Activated CD8-positive, alpha-beta T cell treated with anti-CD3 and anti-CD28 coated beads for 36 hours (primary cell): ENCODE results near the gene SIK3. TPM values are rescaled to one million over a fixed set of nuclear protein-coding genes. Genes with fewer than 3 reads are reported as not detected.

ENCODE experiments used
- ATAC-seq: fragments of 200-7000 bp; cut with Tn5 transposase; one replicate; pipeline ENCODE4 v1.10.0; 2021; ENCODE audit warnings: mild to moderate bottlenecking, moderate library complexity
- CTCF ChIA-PET: fragments of 350-600 bp; sonication (Branson Sonifier 250); formaldehyde crosslinking; loops from one replicate; lab custom pipeline; 2021; ENCODE audit warnings: antibody characterized with exemption; lab: Charles Lee
- POLR2A ChIA-PET: fragments of 350-600 bp; sonication (Branson Sonifier 250); formaldehyde crosslinking; loops from one replicate; lab custom pipeline; 2021; ENCODE audit warnings: antibody characterized with exemption; lab: Charles Lee
- DNase-seq: peaks from one replicate; pipeline ENCODE4 v3.0.0-alpha.2; 2020
- H3K27ac Mint-ChIP-seq: one replicate; pipeline ENCODE4 v1.8.0; 2021; ENCODE audit warnings: mild to moderate bottlenecking, mixed read lengths
- H3K27me3 Mint-ChIP-seq: one replicate; pipeline ENCODE4 v1.8.0; 2021; ENCODE audit warnings: mixed read lengths
- H3K36me3 Mint-ChIP-seq: one replicate; pipeline ENCODE4 v1.8.0; 2021; ENCODE audit warnings: low read depth, mixed read lengths
- H3K4me1 Mint-ChIP-seq: one replicate; pipeline ENCODE4 v1.8.0; 2021; ENCODE audit warnings: low read depth, mixed read lengths
- H3K4me3 Mint-ChIP-seq: one replicate; pipeline ENCODE4 v1.8.0; 2021; ENCODE audit warnings: mild to moderate bottlenecking, moderate library complexity, mixed read lengths
- H3K9me3 Mint-ChIP-seq: one replicate; pipeline ENCODE4 v1.8.0; 2021; ENCODE audit warnings: mixed read lengths
- intact Hi-C: fragments of 100-400 bp; cut with micrococcal nuclease; formaldehyde crosslinking; loops from one replicate; pipeline ENCODE4 v1.10.0; 2022
- total RNA-seq, 2 experiments: library from RNA; stranded (reverse); gene quantifications; one replicate each; pipeline ENCODE4 v1.2.3, GENCODE V29; 2021
- TF ChIP-seq, protein P1 (sequence below): fragments of 200-600 bp; IDR thresholded peaks from one replicate; pipeline ENCODE4 v1.8.0; 2022; ENCODE audit warnings: antibody characterized with exemption, mild to moderate bottlenecking

SIK3 gene
- total RNA-seq, 2 experiments from 2014 or later = 18.7 to 24.1 TPM

DNA sequence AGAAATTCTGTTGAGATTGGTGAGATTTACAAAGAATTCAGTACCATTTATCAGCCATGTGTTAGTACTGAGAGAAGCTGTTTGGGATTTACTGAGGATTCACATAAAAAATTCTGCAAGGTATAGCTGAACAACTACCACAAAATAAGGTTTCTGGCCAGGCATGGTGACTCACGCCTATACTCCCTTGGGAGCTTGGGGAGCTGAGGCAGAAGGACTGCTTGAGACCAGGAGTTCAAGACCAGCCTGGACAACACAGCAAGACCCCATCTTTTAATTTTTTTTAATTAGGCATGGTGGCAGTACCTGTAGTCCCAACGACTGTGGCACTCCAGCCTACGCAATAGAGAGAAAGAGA is 86.7 kb downstream of the SIK3 start:
- no peaks in the 10 kb centered on the region for H3K9me3 Mint-ChIP-seq
- no peak for DNase-seq
- H3K27ac Mint-ChIP-seq = peak overlapping the region; percentile 55
- TF ChIP-seq, protein P1, sequence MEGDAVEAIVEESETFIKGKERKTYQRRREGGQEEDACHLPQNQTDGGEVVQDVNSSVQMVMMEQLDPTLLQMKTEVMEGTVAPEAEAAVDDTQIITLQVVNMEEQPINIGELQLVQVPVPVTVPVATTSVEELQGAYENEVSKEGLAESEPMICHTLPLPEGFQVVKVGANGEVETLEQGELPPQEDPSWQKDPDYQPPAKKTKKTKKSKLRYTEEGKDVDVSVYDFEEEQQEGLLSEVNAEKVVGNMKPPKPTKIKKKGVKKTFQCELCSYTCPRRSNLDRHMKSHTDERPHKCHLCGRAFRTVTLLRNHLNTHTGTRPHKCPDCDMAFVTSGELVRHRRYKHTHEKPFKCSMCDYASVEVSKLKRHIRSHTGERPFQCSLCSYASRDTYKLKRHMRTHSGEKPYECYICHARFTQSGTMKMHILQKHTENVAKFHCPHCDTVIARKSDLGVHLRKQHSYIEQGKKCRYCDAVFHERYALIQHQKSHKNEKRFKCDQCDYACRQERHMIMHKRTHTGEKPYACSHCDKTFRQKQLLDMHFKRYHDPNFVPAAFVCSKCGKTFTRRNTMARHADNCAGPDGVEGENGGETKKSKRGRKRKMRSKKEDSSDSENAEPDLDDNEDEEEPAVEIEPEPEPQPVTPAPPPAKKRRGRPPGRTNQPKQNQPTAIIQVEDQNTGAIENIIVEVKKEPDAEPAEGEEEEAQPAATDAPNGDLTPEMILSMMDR = no peak
- ChIA-PET CTCF (interaction anchor here (1.0 to 1.5 kb wide), 3 partner anchors 17 to 42 kb away, joined by 3 to 5 read pairs (median 3); no protein-coding TSS in a partner anchor), POLR2A (interaction anchor here (0.7 to 2.5 kb wide), 5 partner anchors 15 to 86 kb away, joined by 3 to 8 read pairs (median 5); partner anchors contain the start of gene SIK3)
- H3K27me3 Mint-ChIP-seq = no peaks in the 10 kb centered on the region
- intact Hi-C loops = no loop called here
- no peak overlapping the region for H3K4me3 Mint-ChIP-seq
- H3K4me1 Mint-ChIP-seq = peaks cover 36% of the 10 kb centered on the region
- no peak for ATAC-seq
- peaks cover 1% of the 10 kb centered on the region for H3K36me3 Mint-ChIP-seq

DNA sequence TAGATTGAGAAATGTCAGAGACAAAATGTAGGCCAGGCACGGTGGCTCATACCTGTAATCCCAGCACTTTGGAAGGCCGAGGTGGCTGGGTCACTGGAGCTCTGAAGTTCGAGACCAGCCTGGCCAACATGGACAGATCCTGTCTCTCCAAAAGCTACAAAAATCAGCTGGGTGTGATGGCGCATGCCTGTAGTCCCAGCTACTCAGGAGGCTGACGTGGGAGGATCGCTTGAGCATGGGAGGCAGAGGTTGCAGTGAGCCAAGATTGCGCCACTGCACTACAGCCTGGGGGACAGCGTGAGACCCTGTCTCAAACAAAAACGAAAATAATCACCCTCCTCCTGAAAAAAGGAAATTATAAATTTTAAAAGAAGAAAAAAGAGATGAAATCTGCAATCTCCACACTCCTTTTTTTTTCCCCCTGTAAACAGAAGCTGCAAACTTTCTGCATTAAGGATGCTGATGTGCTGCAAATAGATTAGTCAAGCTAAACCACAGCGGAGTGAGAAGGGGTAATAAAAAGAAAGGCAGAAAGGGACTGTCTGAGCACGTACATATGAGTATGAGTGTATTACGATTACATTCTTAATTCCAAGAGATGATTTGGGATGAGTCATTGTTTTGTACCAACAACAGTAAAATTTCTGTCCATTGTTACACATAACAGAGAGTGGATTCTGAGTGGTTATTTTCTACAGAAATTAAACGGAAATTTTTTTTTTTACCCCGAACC is 87.3 kb downstream of the SIK3 start:
- no peaks in the 10 kb centered on the region for H3K9me3 Mint-ChIP-seq
- peak; percentile 87 for ATAC-seq
- H3K4me1 Mint-ChIP-seq = peaks cover 40% of the 10 kb centered on the region
- no peaks in the 10 kb centered on the region for H3K27me3 Mint-ChIP-seq
- peaks cover 1% of the 10 kb centered on the region for H3K36me3 Mint-ChIP-seq
- peak overlapping the region; percentile 55 for H3K27ac Mint-ChIP-seq
- no peak for DNase-seq
- CTCF ChIA-PET = interaction anchor here (1.0 to 1.5 kb wide), 3 partner anchors 17 to 42 kb away, joined by 3 to 5 read pairs (median 3); no protein-coding TSS in a partner anchor
- no peak overlapping the region for H3K4me3 Mint-ChIP-seq
- intact Hi-C loops = no loop called here
- TF ChIP-seq, protein P1 = no peak
- POLR2A ChIA-PET = interaction anchor here (0.7 to 2.5 kb wide), 7 partner anchors 16 to 92 kb away, joined by 3 to 8 read pairs (median 4); partner anchors contain the start of gene SIK3

DNA sequence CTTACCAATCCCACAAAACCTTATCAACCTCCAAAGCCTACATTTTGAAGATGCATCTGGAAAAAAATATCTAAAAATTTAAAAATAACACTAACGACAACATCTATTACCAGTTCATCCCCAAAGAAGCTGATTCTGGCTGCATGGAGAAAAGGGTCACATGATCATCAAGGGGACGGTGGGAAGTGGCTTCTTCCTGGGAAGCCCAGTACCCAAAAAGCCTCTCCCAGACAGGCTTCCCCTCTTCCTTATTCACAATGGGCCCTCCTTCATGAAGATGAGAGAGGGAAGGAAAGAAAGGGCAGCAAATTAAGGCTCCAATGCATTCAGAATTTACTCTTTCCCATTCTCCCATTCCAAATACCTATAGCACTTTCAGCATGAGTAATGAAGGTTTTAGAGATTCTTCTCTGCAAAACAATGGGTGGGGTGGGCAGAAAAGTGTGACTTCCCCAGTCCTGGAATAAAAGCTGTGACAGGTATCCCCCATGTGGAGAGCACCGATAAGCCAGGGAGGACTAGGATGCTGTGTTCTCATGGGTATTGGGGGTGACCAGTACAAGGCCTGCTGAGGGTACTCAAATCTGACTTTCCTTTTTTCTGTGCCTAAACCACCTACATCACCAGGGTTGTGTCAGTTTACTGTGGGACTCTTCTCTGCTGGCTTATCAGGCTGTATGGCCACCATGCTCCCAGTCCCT is 88.2 kb downstream of the SIK3 start:
- ChIA-PET POLR2A (interaction anchor here (1.0 to 2.5 kb wide), 4 partner anchors 17 to 91 kb away, joined by 3 to 8 read pairs (median 5); partner anchors contain the start of gene SIK3), CTCF (interaction anchor here (1.3 kb wide), 1 partner anchor 17 kb away, joined by 3 read pairs; no protein-coding TSS in a partner anchor)
- Mint-ChIP-seq H3K27ac (peak overlapping the region; percentile 63), H3K36me3 (peaks cover 1% of the 10 kb centered on the region), H3K27me3 (no peaks in the 10 kb centered on the region), H3K9me3 (no peaks in the 10 kb centered on the region), H3K4me1 (peaks cover 43% of the 10 kb centered on the region), H3K4me3 (no peak overlapping the region)
- ATAC-seq (no peak), DNase-seq (no peak)
- intact Hi-C loops = no loop called here
- TF ChIP-seq, protein P1 = no peak

DNA sequence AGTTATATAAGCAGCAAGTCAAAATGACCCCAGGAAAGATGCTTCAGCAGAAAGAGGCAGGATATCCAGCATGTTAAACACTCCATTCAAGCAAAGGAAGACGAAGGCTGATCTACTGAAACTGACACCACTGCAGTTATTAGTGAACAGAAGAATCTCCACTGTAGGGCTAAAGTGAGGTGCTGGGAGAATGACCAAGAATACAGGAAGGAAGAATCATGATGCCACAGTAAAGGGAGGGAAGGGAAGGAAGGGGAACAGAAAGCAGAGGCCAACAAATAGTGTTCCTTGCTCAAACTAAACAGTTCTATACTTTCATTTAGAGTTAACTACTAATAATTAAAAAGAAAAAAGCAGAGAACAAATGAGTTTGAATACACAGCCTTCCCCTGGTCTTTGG is 92.5 kb downstream of the SIK3 start:
- intact Hi-C loops = no loop called here
- H3K4me1 Mint-ChIP-seq = peaks cover 61% of the 10 kb centered on the region
- TF ChIP-seq, protein P1 = no peak
- H3K9me3 Mint-ChIP-seq = no peaks in the 10 kb centered on the region
- no peaks in the 10 kb centered on the region for H3K27me3 Mint-ChIP-seq
- ATAC-seq (no peak), DNase-seq (no peak)
- CTCF ChIA-PET = interaction anchor here (0.8 kb wide), 1 partner anchor 12 kb away, joined by 3 read pairs; no protein-coding TSS in a partner anchor
- no peak overlapping the region for H3K4me3 Mint-ChIP-seq
- POLR2A ChIA-PET = interaction anchor here (0.6 kb wide), 1 partner anchor 58 kb away, joined by 3 read pairs; no protein-coding TSS in a partner anchor
- H3K36me3 Mint-ChIP-seq = peaks cover 5% of the 10 kb centered on the region
- no peak overlapping the region for H3K27ac Mint-ChIP-seq
